GM21717 (cell line): ENCODE measurements around the gene ENTPD1.
"Not testable (repeated sequence)": the region's sequence is repeated elsewhere in the genome, so short reads cannot be mapped to it uniquely, and the experiment has no call there.

Source experiments
- ATAC-seq: cut with Tn5 transposase; IDR thresholded peaks from one replicate; pipeline ENCODE4 v1.9.1; 2021; ENCODE audit warnings: mild to moderate bottlenecking, moderate library complexity; ENCODE audit not compliant: unreplicated experiment

The ENTPD1 gene

DNA sequence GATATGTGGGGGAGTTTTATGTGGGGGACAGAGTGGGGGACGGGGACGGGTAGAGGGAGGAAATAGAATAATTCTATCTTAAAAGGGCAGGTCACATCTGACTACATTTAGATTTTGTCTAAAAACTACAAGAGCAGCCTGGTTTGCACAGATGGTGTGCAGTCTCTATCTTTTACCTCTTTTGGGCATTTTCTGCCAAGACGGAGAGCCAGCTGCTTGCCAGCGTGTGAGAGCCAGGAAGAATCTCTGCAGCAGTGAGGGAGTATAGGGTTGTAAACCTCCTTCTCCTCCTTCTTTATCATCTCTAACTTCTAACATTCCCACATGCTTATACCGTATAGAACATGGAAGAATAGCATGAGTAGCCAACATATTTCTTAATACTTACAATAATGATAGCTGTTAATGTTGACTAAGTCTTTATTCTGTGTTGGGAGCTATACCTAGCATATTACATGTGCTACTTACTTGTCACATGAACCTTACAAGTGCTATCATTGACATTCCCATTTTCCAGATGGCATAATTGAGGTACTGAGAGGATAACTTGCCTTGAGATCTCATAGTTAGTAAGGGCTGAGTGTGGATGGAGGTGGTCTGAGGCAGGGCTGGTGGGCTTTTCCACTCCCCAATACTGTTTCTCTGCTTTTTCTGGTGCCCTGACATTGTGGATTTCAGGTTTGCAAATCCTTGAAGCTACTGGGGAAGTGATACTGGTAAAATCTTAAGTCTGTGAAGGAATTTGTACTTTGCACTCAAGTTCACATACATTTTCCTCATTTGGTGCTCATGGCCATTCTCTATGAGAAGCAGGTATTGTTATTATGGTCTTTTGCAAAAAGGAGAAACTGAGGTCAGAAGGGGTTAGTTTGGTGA is 1.1 kb downstream of the ENTPD1 start:
- no peak for ATAC-seq

DNA sequence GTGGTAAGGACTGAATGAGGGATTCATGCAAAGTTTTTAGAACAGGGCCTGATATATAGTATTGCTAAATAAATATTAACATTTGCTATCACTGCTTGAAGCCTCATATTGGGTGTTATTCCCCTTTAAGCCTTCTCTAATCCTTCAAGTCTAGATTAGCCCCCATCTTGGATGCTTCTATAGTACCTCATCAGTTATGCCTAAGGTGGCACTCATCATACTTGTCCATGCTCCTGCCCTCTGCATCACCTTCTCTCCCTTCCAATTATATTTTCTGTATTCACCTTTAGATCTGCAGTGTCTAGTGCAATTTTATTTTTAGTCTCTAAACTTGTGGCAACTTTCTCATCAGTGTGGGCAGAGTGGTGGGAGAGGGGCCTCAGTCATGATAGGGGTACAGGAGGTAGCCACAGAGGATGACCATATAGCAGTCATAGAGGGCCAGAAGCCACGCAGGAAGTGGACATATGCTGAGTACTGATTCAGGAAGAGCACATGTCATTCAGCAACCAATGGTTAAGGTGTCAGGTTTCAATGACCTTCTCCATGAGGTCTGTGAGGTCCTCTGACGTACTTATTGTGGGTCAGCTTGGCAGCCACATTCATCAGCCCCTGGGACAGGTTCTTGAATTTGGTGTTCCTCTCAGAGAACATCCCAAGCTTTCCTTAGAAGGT is 2.5 kb downstream of the ENTPD1 start:
- peak; percentile 39 for ATAC-seq

DNA sequence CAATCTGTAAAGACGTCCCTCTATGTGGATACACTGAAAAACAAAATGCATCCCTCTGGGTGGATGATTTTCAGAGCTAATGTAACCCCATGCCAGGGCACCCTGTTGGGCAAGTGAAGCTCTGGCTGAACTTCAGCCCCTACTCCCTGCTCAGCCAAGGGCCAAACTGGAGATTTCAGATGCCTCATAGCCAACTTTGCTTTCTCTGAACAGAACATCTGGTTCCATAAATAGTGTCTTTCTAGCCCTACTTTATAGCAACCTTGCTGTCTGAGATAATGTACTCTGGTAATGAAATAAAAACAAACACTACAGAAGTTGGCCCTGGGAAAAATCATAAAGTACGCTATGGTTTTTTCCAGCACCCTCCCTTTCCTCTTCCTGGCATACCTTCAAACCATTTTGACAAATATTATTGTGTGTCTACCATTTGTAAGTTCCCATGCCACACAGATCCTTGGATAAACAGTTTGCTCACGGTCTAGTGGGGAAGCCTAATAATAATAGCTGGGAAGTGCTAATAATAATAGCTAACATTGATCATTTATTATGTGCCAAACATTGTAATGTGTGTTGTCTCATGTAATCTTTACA is 3.4 kb downstream of the ENTPD1 start:
- ATAC-seq, result no peak

DNA sequence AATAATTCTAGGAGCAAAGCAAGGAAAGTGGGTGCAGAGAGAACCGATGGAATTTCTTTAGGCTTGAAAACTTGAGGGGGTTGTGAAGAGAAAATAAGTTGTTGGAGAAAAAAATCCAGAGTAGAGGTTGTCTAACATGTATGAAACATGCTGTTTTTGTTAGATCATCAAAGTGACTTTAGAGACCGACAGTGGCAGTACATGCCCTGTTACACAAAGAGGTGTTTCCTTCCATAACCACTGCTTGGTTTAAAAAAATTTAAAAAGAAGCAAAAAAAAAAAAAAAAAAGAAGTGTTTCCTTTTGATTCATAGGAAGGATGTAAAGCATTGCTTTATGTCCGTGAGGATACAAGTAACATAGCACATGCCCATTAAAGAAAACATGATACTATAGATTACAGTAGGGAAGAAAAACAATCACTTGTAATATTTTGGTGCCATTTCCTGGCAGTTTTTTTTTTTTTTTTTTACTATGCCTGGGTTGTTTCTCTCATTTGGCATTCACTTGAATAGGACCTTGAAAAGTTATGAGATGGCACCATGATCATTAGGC is 6.1 kb downstream of the ENTPD1 start:
- ATAC-seq, result no peak

DNA sequence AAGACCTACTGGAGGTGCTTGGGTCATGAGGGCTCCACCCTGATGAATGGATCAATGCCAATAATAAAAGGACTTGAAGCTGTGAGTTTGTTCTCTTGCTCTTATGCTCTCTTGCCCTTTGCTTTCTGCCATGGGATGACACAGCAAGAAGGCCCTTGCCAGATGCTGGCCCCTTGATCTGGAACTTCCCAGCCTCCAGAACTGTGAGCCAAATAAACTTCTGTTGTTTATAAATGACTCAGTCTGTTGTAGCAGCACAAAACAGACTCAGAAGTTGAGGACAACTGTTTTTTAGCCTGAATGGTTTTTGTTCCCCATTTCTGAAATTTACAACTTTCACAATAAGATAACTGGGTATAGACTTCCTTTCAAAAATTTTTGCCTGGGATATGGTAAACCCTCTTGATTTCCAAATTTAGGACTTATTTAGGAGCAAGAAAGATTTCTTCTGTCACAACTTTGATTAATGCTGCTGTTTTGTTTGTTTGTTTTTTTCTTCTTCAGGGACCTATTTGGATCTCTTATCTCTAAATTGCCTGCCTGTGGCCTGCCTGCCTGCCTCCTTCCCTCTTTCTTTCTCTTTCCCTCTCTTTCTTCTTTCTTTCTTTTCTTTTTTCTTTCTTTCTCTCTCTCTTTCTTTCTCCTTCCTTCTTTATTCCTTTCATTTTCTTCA is 12.1 kb downstream of the ENTPD1 start:
- ATAC-seq, result peak; percentile 88

DNA sequence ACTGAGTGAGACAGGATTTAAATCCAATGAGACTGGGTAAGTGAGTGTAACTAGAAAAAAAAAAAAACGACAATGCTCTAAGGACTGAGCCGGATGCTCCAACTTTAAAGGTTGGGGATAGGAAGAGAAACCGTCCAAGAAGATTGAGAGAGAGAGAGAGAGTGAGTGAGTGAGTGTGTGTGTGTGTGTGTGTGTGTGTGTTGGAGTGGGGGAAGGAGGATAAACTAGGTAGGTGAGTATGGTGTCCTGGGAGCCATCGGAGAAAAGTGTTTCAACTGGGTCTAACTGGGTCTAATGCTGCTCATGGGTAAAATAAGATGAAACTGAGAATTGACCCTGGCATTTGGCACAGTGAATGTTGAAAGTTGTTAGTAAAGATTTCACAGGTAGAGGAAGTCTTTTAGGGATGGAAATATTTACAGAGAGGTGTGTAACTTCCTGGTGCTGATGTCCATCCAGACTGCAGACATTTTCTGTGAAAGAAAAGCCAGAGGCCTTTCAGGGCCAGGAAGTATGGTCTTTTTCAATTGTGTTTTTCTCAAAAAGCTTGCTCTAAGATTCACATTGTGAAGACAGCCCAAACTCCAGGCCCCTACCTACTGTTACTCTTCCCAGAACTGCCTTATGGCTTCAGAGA is 14.2 kb downstream of the ENTPD1 start:
- ATAC-seq, result no peak

DNA sequence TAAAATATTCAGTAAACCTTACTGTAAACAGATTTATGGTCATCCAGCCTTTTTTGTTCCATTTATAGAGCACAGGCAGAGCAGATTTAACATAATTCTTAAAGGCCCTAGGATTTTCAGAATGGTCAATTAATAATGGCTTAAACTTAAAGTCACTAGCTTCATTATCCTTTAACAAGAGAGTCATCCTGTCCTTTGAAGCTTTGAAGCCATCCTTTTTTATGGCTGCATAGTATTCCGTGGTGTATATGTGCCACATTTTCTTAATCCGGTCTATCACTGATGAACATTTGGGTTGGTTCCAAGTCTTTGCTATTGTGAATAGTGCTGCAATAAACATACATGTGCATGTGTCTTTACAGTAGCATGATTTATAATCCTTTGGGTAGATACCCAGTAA is 17.5 kb downstream of the ENTPD1 start:
- ATAC-seq, result not testable (repeated sequence)

DNA sequence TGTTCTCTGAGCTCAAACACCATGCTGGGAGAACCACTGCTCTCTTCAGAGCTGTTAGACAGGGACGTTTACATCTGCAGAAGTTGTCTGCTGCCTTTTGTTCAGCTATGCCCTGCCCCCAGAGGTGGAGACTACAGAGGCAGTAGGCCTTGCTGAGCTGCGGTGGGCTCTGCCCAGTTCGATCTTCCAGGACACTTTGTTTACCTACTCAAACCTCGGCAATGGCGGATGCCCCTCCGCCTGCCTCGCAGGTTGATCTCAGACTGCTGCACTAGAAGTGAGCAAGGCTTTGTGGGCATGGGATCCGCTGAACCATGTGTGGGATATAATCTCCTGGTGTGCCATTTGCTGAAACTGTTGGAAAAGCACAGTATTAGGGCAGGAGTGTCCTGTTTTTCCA is 21.7 kb downstream of the ENTPD1 start:
- ATAC-seq, result not testable (repeated sequence)

DNA sequence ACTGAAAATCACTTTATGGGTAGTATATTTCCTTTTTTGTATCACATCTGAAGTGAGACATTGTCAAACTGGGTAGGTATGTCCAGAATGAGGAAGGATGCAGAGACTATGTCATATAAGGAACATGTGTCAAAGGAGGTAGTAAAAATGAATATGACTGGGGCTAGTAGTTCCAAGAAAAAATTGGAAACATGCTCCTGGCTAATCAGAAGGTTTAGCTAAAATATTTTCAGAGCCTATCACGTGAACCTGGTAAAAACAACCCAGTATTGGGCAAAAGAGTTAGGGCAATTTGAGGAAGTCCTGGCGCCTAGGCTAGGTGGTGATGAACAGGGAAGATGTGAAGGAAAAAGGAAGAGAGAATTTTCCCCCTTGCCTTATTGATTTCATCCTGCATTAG is 26.4 kb downstream of the ENTPD1 start:
- no peak for ATAC-seq

DNA sequence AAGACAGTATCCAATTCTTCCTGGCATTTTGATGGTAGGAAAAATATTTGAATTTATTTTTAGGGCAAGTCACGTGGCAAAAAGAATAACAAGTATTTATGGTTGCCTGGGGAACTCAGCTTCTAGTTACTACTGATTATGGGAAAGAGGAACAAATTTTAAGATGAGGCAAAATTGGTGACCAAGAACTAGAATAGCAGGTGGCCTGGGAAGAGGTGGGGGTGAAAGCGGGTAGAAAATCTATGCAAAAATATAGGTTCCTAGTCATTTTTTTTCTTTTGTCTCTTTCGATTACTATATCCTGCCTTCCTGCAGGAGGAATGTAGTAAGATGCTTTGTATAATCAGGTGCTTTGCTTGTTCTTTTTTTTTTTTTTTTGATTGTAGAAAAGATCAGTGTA is 27.8 kb downstream of the ENTPD1 start:
- peak; percentile 54 for ATAC-seq

DNA sequence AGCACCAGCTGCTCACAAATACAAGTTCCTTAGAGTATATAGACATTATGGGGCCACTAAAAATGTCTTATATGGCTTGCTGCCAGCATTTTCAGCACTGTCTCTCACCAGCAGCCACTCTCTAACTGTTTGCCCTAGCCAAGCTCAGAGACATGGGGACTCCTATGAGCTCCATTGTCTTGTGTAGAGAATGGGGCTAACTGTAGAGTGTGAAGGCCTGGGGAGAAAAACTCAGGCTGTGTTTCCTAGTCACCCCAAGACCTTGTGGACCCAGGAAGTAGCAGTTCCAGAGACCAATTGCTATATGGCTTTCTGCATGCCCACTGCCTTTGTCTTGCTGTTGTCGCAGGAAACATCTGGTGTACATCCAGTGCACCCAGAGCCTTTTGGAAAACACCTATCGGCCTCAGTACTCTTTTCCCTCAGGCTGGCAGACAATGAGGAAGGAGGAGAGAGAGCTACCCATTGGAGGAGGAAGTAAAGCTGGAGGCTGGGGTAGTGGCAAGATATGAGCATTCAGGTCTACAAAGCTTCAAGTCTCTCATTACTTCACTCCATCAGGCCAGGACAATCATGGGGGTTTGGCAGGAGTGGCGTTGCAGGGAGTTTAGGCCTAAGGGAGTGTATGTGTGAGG is 28.4 kb downstream of the ENTPD1 start:
- ATAC-seq, result peak; percentile 14

DNA sequence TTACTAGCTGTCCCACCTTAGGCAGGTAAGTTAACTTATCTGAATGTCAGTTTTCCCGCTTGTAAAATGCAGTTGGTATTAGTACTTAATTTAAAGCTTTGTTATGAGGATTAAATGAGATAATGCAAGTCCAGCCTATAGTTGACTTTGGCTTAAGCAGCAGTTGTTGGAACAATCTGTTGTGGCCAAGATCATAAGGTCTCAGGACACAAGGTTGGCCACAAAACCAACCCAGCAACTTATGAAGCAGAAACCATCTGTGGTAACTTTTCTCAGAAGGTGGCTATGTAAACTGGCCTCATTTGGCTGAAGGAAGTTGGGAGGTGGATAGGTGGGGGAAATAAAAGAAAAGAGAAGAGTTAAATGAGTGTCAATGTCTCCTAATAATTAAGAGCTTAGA is 29.4 kb downstream of the ENTPD1 start:
- no peak for ATAC-seq

DNA sequence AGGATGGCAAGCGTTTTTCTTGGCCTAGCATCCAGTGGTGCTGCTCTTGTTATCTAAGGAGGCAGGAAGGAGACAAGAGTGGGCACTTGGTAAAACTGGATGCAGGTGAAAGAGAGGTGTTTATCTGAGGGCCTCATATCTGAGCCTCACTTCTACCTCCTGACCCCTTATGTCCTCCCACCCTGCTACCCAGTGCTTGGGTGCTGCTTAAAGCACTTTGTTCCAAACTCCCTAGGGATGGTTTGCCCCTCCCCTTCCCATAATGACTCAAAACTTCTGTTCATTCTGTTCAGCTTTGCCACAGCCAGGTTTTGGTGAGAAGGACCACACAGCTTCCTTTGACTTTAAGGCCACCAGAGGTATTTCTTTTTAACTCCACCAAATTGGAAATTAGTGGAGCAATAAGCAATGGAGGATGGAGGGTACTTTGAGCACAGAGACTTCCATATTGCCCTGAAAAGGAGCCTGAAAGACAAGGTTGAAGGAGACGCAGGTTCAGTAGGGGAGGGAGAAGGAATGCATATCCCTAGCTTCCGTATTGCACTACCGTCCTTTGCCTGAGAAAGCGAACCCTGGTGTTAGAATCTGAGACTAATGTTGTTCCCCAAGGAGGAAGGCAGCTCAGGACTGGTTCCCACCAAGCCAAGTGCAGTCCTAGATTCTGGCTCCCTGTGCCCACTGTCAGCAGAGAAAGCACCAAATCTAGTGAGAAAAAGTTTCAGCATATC is 30.1 kb downstream of the ENTPD1 start:
- no peak for ATAC-seq

DNA sequence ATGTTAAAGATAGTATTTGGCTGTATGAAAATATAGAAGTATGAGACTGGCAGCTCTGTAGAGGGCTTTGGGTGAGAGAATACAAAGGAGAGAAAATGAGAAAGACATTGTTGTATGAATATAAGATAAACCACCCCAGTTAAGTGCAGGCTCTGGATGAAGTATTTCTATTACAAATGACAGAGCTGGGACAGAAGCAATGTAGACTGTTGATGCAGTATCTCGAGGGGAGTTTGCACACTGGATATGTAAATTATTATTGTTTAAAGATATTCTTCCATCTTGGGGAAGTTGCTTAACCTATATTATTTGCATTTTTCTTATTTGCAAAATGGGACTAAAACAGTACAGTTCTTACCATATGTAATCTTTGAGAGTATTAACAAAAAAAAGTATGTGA is 31.5 kb downstream of the ENTPD1 start:
- no peak for ATAC-seq

DNA sequence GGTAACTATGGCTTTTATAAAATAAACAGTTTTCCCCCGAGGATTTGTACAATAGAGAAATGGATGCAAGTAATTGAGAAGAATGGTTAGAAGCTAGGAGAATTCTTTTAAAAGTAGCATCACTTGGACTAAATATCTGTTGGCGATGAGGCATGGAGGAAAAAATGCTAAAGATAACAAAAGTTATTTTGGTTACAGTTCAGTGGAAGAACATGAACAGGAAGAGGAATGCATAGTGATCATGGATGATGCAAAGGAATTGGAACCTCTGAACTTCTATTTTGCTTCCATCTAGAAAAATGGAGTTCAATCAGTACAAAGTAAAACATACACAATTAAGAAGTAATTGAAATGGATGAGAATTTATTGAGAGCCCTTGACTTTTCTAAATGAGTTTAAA is 32.9 kb downstream of the ENTPD1 start:
- ATAC-seq, result no peak

DNA sequence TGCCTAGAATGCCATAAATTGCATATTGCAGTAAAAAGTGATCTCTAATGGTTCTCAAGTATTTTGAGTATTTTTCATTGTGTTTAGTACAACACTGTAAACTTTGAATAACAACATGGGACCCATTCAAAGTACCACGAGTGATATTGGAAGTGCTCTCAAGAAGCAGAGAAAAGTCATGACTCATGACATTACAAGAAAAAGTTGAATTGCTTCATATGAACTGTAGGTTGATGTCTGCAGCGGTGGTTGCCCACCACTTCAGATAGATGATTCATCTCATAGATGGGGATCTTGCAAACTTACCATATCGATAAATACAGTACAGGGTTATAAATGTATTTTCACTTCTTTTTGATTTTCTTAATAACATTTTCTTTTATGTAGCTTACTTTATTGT is 33.9 kb downstream of the ENTPD1 start:
- ATAC-seq, result no peak

DNA sequence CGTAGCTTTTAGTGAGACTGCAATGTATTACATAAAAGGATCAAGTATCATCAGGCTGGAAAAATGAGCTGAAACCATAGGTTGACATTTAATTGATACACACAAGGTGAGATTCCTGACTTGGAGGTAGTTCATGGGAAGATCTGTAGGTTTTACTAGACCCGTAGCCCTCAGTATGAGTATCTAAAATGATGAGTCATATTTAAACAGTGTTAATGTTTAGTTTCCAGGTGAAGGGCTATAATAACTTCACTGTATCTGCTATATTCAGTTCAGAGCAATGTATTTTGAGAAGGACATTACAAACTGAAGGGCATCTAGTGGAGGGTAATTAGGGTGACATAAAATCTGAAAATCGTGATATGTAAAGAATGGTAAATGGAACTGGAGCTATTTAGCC is 35.0 kb downstream of the ENTPD1 start:
- no peak for ATAC-seq

DNA sequence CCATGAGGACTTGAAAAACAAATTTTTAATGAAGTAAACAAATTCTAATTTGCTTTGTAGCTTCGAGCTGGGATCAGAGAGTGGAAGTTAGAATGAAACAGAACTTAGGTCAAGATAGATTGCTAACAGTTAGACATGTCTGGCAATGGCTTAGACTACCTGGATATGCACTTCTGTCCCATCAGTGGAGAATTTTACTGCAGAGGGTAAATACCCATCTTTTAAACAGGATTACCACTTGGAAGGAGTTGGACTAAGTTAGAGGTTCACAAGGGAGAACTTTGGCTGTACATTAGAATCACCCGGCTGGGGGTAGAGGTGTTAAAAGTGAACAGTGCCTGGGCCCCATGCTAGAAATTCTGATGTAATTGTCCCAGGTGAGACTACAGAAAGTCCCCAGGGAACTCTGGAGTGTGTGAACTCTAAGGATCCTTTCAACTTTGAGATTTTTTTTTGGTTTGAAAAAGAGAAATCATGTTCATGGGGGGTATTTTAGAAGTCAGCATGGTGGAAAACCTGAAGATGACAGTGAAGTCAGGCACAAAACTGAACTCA is 35.5 kb downstream of the ENTPD1 start:
- ATAC-seq, result no peak

DNA sequence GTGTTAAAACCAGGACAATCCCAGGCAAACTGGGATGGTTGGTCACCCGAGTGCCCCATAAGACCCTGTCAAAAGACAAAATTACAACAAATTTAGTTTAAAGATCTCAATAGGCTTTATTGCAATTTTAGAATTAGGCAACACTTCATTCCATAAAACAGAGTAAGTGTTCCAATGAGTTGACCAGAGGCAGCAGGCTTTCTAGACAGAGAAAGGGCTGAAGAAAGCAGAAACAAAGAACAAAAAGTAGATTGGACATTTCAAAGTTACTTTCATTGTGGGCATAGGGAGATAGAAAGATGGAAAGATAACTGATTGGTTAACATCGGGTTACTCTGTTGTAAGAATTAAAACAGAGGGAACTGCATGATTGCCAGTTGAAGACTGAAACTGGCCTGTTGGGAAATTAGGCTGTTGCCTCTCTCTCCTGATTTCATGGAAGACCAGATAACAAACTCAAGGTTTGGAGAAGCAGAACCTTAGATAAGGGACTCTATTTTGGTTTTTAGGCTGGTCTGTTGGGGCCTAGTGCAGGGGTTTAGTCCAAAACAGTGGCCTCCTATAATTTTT is 36.3 kb downstream of the ENTPD1 start:
- ATAC-seq, result no peak
